Tibial nerve (tissue), 3 donors: Measurements from ENCODE around the gene UCHL1.

Source experiments
- CTCF ChIP-seq, 5 experiments: fragments of 200-600 bp in 3 of 5; fragments of 450-650 bp in 2 of 5; sonication (generic) in 3 of 5; IDR thresholded peaks; one replicate each; pipeline ENCODE4 v1.5.1; 2016 to 2019; ENCODE audit warnings: antibody characterized with exemption in 5 of 5, mild to moderate bottlenecking in 3 of 5, moderate library complexity in 2 of 5
- POLR2A ChIP-seq, 2 donors: fragments of 450-650 bp; IDR thresholded peaks; one replicate each; pipeline ENCODE4 v1.6.1; 2017; ENCODE audit warnings: antibody characterized with exemption in 2 of 2, mild to moderate bottlenecking in 2 of 2, moderate library complexity in 2 of 2

GRCh38 chr4:41256740-41257256, at the start of gene UCHL1:
- TF ChIP-seq CTCF (IDR thresholded peaks at IDR 0.05) (no peak), POLR2A (IDR thresholded peaks at IDR 0.05) (no peak)
